H1 (cell line): ENCODE data around the gene RARRES1. TPM values are rescaled to one million over a fixed set of nuclear protein-coding genes. Genes with fewer than 3 reads are reported as not detected.
A peak's percentile ranks its signal among the peaks of the same experiment; 100 is the strongest.

Source experiments
- CTCF ChIA-PET: fragments of 300-600 bp; sonication (Branson Sonifier 250); formaldehyde crosslinking; loops from one replicate; lab custom pipeline; 2021; ENCODE audit not compliant: partially characterized antibody; lab: Charles Lee
- POLR2A ChIA-PET: fragments of 300-600 bp; sonication (Branson Sonifier 250); formaldehyde crosslinking; loops from one replicate; lab custom pipeline; 2021; ENCODE audit warnings: inconsistent platforms; ENCODE audit not compliant: partially characterized antibody; lab: Charles Lee
- DNase-seq, 2 experiments: peaks; one replicate each; pipeline versions ENCODE4 v3.0.0 to v3.0.0-alpha.2; 2010 to 2022; ENCODE audit warnings: low spot score in 2 of 2, low read depth in 1 of 2, mixed read lengths in 1 of 2
- FAIRE-seq: peaks from 2 replicates; lab custom pipeline; 2011; peaks lifted over from hg19 to GRCh38; lab: Jason Lieb, UNC
- H2AFZ ChIP-seq: 2 replicates; pipeline ENCODE4 v1.8.1; 2012; ENCODE audit warnings: low read length, inconsistent platforms
- H2AK5ac ChIP-seq: 2 replicates; pipeline ENCODE4 v1.6.1; 2013; ENCODE audit warnings: low read depth, low read length
- H2BK120ac ChIP-seq: replicated peaks from 2 replicates; pipeline ENCODE3; 2013; ENCODE audit warnings: low read depth, low read length, inconsistent platforms
- H2BK12ac ChIP-seq: 2 replicates; pipeline ENCODE4 v1.6.1; 2013; ENCODE audit warnings: low read depth, low read length
- H2BK15ac ChIP-seq: 2 replicates; pipeline ENCODE4 v1.6.1; 2013; ENCODE audit warnings: low read length
- H2BK20ac ChIP-seq: 2 replicates; pipeline ENCODE4 v1.6.1; 2013; ENCODE audit warnings: low read length
- H2BK5ac ChIP-seq: 2 replicates; pipeline ENCODE4 v1.6.1; 2013; ENCODE audit warnings: low read depth, low read length
- H3K14ac ChIP-seq: 2 replicates; pipeline ENCODE4 v1.6.1; 2013; ENCODE audit warnings: inconsistent platforms; ENCODE audit not compliant: insufficient read length
- H3K18ac ChIP-seq: 2 replicates; pipeline ENCODE4 v1.6.1; 2013; ENCODE audit warnings: low read length; ENCODE audit errors: extremely low read depth
- H3K23ac ChIP-seq: 2 replicates; pipeline ENCODE4 v1.6.1; 2013; ENCODE audit warnings: inconsistent platforms; ENCODE audit not compliant: insufficient read length
- H3K23me2 ChIP-seq: 2 replicates; pipeline ENCODE4 v1.6.1; 2013; ENCODE audit warnings: low read depth, low read length
- H3K27ac ChIP-seq: 2 replicates; pipeline ENCODE4 v1.6.1; 2011; ENCODE audit warnings: low read depth, low read length, inconsistent platforms
- H3K27me3 ChIP-seq, 4 experiments: replicated peaks in 1 of 4; 1 replicate in 1 of 4; 2 replicates in 3 of 4; pipeline versions ENCODE4 v1.6.1 to v1.8.1; 2011 to 2013; ENCODE audit warnings: low read length in 3 of 4, mild to moderate bottlenecking in 3 of 4, inconsistent platforms in 2 of 4, mixed read lengths in 2 of 4, moderate library complexity in 1 of 4; ENCODE audit not compliant: control insufficient read depth in 3 of 4, insufficient read depth in 3 of 4; ENCODE audit errors: extremely low read depth in 1 of 4
- H3K36me3 ChIP-seq, 4 experiments: 2 replicates each; pipeline versions ENCODE4 v1.6.1 to v1.8.1; 2011 to 2013; ENCODE audit warnings: mild to moderate bottlenecking in 4 of 4, low read length in 3 of 4, moderate library complexity in 2 of 4, control low read depth in 1 of 4, inconsistent platforms in 1 of 4; ENCODE audit not compliant: insufficient read depth in 4 of 4, control insufficient read depth in 2 of 4
- H3K4ac ChIP-seq: replicated peaks from 2 replicates; pipeline ENCODE3; 2013; ENCODE audit warnings: low read length, low read depth, mixed read lengths, inconsistent platforms; ENCODE audit not compliant: insufficient read length
- H3K4me1 ChIP-seq, 4 experiments: replicated peaks in 1 of 4; 1 replicate in 1 of 4; 2 replicates in 3 of 4; pipeline versions ENCODE4 v1.6.1 to v1.8.1; 2011 to 2013; ENCODE audit warnings: low read length in 3 of 4, inconsistent platforms in 2 of 4, mixed read lengths in 1 of 4; ENCODE audit not compliant: insufficient read depth in 4 of 4, control insufficient read depth in 3 of 4
- H3K4me2 ChIP-seq, 2 experiments: 2 replicates each; pipeline versions ENCODE4 v1.6.1 to v1.8.1; 2011 to 2013; ENCODE audit warnings: low read depth in 2 of 2, low read length in 2 of 2, control low read depth in 1 of 2, inconsistent platforms in 1 of 2, mild to moderate bottlenecking in 1 of 2; ENCODE audit not compliant: insufficient read depth in 1 of 2
- H3K4me3 ChIP-seq, 4 experiments: fragments of 200-600, 300-600 bp in 1 of 4; sonication (generic), shearing (Covaris generic), sonication (Bioruptor Twin) in 1 of 4; 2 replicates each; pipeline versions ENCODE4 v1.5.1 to v1.8.1; 2011 to 2016; ENCODE audit warnings: low read length in 4 of 4, low read depth in 3 of 4, control low read depth in 2 of 4, inconsistent platforms in 2 of 4, mild to moderate bottlenecking in 2 of 4, mixed read lengths in 1 of 4, moderate library complexity in 1 of 4; ENCODE audit not compliant: insufficient read depth in 2 of 4; ENCODE audit errors: extremely low read depth in 1 of 4
- H3K56ac ChIP-seq: replicated peaks from 2 replicates; pipeline ENCODE3; 2013; ENCODE audit warnings: low read depth, mild to moderate bottlenecking, mixed read lengths, low read length, inconsistent platforms; ENCODE audit not compliant: insufficient read length
- H3K79me1 ChIP-seq: 2 replicates; pipeline ENCODE4 v1.6.1; 2013; ENCODE audit warnings: low read depth, low read length, control low read depth
- H3K79me2 ChIP-seq, 2 experiments: 2 replicates each; pipeline versions ENCODE4 v1.6.1 to v1.8.1; 2012 to 2013; ENCODE audit warnings: low read length in 2 of 2, mild to moderate bottlenecking in 2 of 2, inconsistent platforms in 1 of 2; ENCODE audit not compliant: insufficient read depth in 2 of 2, control insufficient read depth in 1 of 2
- H3K9ac ChIP-seq, 4 experiments: replicated peaks in 1 of 4; 1 replicate in 1 of 4; 2 replicates in 3 of 4; pipeline versions ENCODE4 v1.6.1 to v1.8.1; 2011 to 2013; ENCODE audit warnings: low read depth in 3 of 4, low read length in 3 of 4, control low read depth in 2 of 4, mild to moderate bottlenecking in 2 of 4, moderate library complexity in 2 of 4, inconsistent platforms in 1 of 4; ENCODE audit errors: extremely low read depth in 1 of 4
- H3K9me3 ChIP-seq, 2 experiments: 2 replicates each; pipeline versions ENCODE4 v1.6.1 to v1.8.1; 2012 to 2013; ENCODE audit warnings: mild to moderate bottlenecking in 2 of 2, moderate library complexity in 2 of 2, control low read depth in 1 of 2, inconsistent platforms in 1 of 2, low read depth in 1 of 2, low read length in 1 of 2, mixed read lengths in 1 of 2; ENCODE audit not compliant: insufficient read depth in 2 of 2
- H4K20me1 ChIP-seq, 2 experiments: replicated peaks in 1 of 2; 2 replicates each; pipeline versions ENCODE3 to v1.8.1; 2011 to 2013; ENCODE audit warnings: inconsistent platforms in 2 of 2, low read length in 2 of 2, mild to moderate bottlenecking in 1 of 2; ENCODE audit not compliant: insufficient read depth in 2 of 2, control insufficient read depth in 1 of 2
- H4K5ac ChIP-seq: 2 replicates; pipeline ENCODE4 v1.6.1; 2013; ENCODE audit warnings: low read length, low read depth, mixed read lengths, inconsistent platforms; ENCODE audit not compliant: insufficient read length
- H4K8ac ChIP-seq: 2 replicates; pipeline ENCODE4 v1.8.0; 2013; ENCODE audit warnings: mild to moderate bottlenecking, moderate library complexity, low read length, inconsistent platforms; ENCODE audit not compliant: insufficient read depth; ENCODE audit errors: extremely low read depth
- H4K91ac ChIP-seq: replicated peaks from 2 replicates; pipeline ENCODE3; 2013; ENCODE audit warnings: low read length, mixed read lengths, inconsistent platforms; ENCODE audit not compliant: insufficient read length
- CTCF ChIP-seq, 3 experiments: IDR thresholded peaks; 1 replicate in 2 of 3; 2 replicates in 1 of 3; pipeline versions ENCODE4 v1.5.1 to v1.6.1; 2011; ENCODE audit warnings: low read length in 3 of 3, mild to moderate bottlenecking in 3 of 3, inconsistent platforms in 2 of 3, low read depth in 1 of 3, moderate library complexity in 1 of 3; ENCODE audit not compliant: insufficient read depth in 1 of 3; ENCODE audit errors: control extremely low read depth in 1 of 3
- GTF2F1 ChIP-seq: IDR thresholded peaks from 2 replicates; pipeline ENCODE4 v1.6.1; 2012; ENCODE audit warnings: low read depth, low read length, improper control_type of control experiment, borderline replicate concordance
- MAX ChIP-seq: IDR thresholded peaks from 2 replicates; pipeline ENCODE4 v1.6.1; 2012; ENCODE audit warnings: inconsistent platforms
- POLR2A ChIP-seq, 2 experiments: IDR thresholded peaks; 1 replicate in 1 of 2; 2 replicates in 1 of 2; pipeline ENCODE4 v1.6.1; 2011; ENCODE audit warnings: low read depth in 2 of 2, low read length in 2 of 2, mild to moderate bottlenecking in 2 of 2; ENCODE audit errors: control extremely low read depth in 1 of 2
- POLR2AphosphoS5 ChIP-seq: IDR thresholded peaks from 2 replicates; pipeline ENCODE4 v1.6.1; 2011; ENCODE audit warnings: low read depth, low read length
- RNF2 ChIP-seq: fragments of 200-900, 300-1000 bp; sonication (generic); IDR thresholded peaks from 2 replicates; pipeline ENCODE4 v1.7.1; 2016; ENCODE audit warnings: borderline replicate concordance, low read depth, mild to moderate bottlenecking, antibody characterized with exemption, low read length; ENCODE audit not compliant: poor library complexity, severe bottlenecking; ENCODE audit errors: missing control alignments
- RXRA ChIP-seq: IDR thresholded peaks from 2 replicates; pipeline ENCODE4 v1.6.1; 2011; ENCODE audit warnings: low read depth, mild to moderate bottlenecking, low read length, moderate library complexity; ENCODE audit not compliant: insufficient read depth
- SRF ChIP-seq: IDR thresholded peaks from 2 replicates; pipeline ENCODE4 v1.6.1; 2011; ENCODE audit warnings: mild to moderate bottlenecking, low read depth, low read length, moderate library complexity
- USF2 ChIP-seq: IDR thresholded peaks from 2 replicates; pipeline ENCODE4 v1.6.1; 2011; ENCODE audit warnings: low read length, improper control_type of control experiment
- WGBS, 2 experiments: shearing (Covaris generic) in 1 of 2; methylation state at CpG; one replicate each; pipeline versions ENCODE4 v1.1.6 to v1.1.7; 2013 to 2015; ENCODE audit warnings: low lambda C conversion rate in 2 of 2, mixed read lengths in 2 of 2, inconsistent platforms in 1 of 2, low coverage in 1 of 2, missing lambda C conversion rate in 1 of 2; ENCODE audit not compliant: insufficient replicate concordance in 2 of 2, insufficient coverage in 1 of 2, insufficient read length in 1 of 2; ENCODE audit errors: extremely low coverage in 1 of 2, missing lambda C conversion rate in 1 of 2; 5-methylcytosine and 5-hydroxymethylcytosine counted together
- polyA plus RNA-seq, 7 experiments: library from polyadenylated mRNA; depleted of rRNA in 3 of 7; stranded (reverse) in 5 of 7; unstranded in 2 of 7; fragments of >200 nt in 5 of 7; fragments of 200-250 nt in 2 of 7; gene quantifications; 1 replicate in 5 of 7; 2 replicates in 1 of 7; 4 replicates in 1 of 7; pipeline versions ENCODE4 v1.2.1 to v1.2.3, GENCODE V29; 2011 to 2013; ENCODE audit warnings: missing spikeins in 2 of 7, mixed read lengths in 2 of 7
- total RNA-seq: library from RNA; stranded (reverse); fragmentation: NEBNext Ultra II Directional; extraction: Animal tissue kit (Norgen Biotek cat#: 25700); gene quantifications from 2 replicates; pipeline ENCODE4 v1.2.1, GENCODE V29; 2021

Gene RARRES1
- total and polyA plus RNA-seq, 2 of the 8 experiments (the other 6 are each of a cell fraction or from before 2014, with no cell fraction given), result 0.26 to 0.71 TPM

DNA sequence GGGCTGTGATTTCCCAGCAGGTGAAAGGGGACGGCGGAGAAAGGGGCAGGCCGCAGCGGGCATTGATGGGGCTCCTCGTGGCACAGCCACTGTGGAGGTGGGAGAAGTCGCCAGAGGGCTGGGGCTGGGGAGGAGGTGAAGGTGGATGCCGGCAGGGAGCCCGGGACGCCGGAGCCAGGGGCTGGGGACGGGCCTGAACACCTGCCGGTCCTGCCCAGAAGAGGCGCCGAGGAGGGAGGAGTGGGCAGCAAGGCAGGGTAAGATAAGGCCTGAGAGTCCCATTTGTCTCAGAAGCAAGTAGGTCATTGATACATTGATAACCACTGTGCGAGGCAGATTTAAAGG, 571 bp upstream of the RARRES1 start:
- H3K23ac ChIP-seq, result no peak overlapping the region
- 22% methylated on average over 13 of the region's 15 CpGs; no CpG with 5 or more reads in 1 of the 2 experiments for WGBS, 2 experiments
- peaks cover 13% of the 10 kb centered on the region; the same call in 1 of the 2 replicates for H3K23me2 ChIP-seq
- H3K36me3 ChIP-seq, result no peaks in the 10 kb centered on the region
- DNase-seq, result no peak
- H2BK12ac ChIP-seq, result no peak overlapping the region
- no peak overlapping the region for H4K5ac ChIP-seq
- no peak for FAIRE-seq
- no peak overlapping the region for H3K27ac ChIP-seq
- peaks cover 0 to 1% of the 10 kb centered on the region in 2 experiments for H4K20me1 ChIP-seq
- no peaks in the 10 kb centered on the region for H3K79me2 ChIP-seq
- CTCF ChIA-PET, result interaction anchor here (0.6 to 1.6 kb wide), 2 partner anchors 9 to 17 kb away, joined by 3 read pairs; no protein-coding TSS in a partner anchor
- no peak overlapping the region for H2BK20ac ChIP-seq
- no peak overlapping the region for H2BK120ac ChIP-seq
- H3K56ac ChIP-seq, result no peak overlapping the region
- H2AK5ac ChIP-seq, result no peak overlapping the region
- no peak overlapping the region for H2BK5ac ChIP-seq
- no peak overlapping the region for H2BK15ac ChIP-seq
- POLR2A ChIA-PET, result interaction anchor here (1.4 kb wide), 1 partner anchor 10 kb away, joined by 4 read pairs; no protein-coding TSS in a partner anchor
- H3K14ac ChIP-seq, result no peak overlapping the region
- H3K4me2 ChIP-seq, result peak overlapping the region; percentile 74 to 86
- peak overlapping the region; percentile 54 to 84 (median 60) for H3K4me3 ChIP-seq
- peak overlapping the region; percentile 19; the same call in 1 of the 2 replicates for H3K18ac ChIP-seq
- peak overlapping the region; percentile 57; the same call in 1 of the 2 replicates for H2AFZ ChIP-seq
- H3K9ac ChIP-seq, result peak overlapping the region in 2 of 4 experiments; percentile 41 to 56; a peak in 3 of 7 replicates
- H4K91ac ChIP-seq, result no peak overlapping the region
- peaks cover 0 to 18% (median 8%) of the 10 kb centered on the region in 4 experiments; a peak in 6 of 7 replicates for H3K27me3 ChIP-seq
- H3K9me3 ChIP-seq, result peaks cover 4 to 5% of the 10 kb centered on the region in 2 experiments; a peak in 1 of 4 replicates
- H3K79me1 ChIP-seq, result no peaks in the 10 kb centered on the region
- peak overlapping the region; percentile 35; the same call in 1 of the 2 replicates for H4K8ac ChIP-seq
- no peak overlapping the region for H3K4ac ChIP-seq
- H3K4me1 ChIP-seq, result peaks cover 0 to 7% (median 5%) of the 10 kb centered on the region in 4 experiments; a peak in 5 of 7 replicates
- no peak for TF ChIP-seq RXRA
- TF ChIP-seq MAX, result peak; percentile 25; the same call in 1 of the 2 replicates
- peak in 2 of 3 experiments; percentile 8 to 21; a peak in 2 of 4 replicates for TF ChIP-seq CTCF (IDR thresholded peaks at IDR 0.05; ENCODE audit: control extremely low read depth in 1 of 3, insufficient read depth in 1 of 3, low read depth in 1 of 3, low read length in 3 of 3)
- TF ChIP-seq GTF2F1, result no peak
- no peak for TF ChIP-seq POLR2AphosphoS5
- TF ChIP-seq SRF, result no peak
- no peak for TF ChIP-seq RNF2
- TF ChIP-seq POLR2A (IDR thresholded peaks at IDR 0.05; ENCODE audit: control extremely low read depth in 1 of 2, low read depth in 2 of 2, low read length in 2 of 2), result no peak
- TF ChIP-seq USF2, result no peak
